GM19025 (cell line): Measurements from ENCODE around the gene ZMYND11.
"Not testable (repeated sequence)": the region's sequence is repeated elsewhere in the genome, so short reads cannot be mapped to it uniquely, and the experiment has no call there.

Experiments used
- ATAC-seq: cut with Tn5 transposase; IDR thresholded peaks from one replicate; pipeline ENCODE4 v1.9.1; 2021; ENCODE audit warnings: mild to moderate bottlenecking, low read depth, moderate library complexity; ENCODE audit not compliant: unreplicated experiment

ZMYND11 gene

GRCh38 chr10:241451-241850 lies 106.2 kb downstream of the ZMYND11 start:
- ATAC-seq, result no peak

- no peak for ATAC-seq
Observed at GRCh38 chr10:241966-242643, 106.8 kb downstream of the ZMYND11 start.

DNA sequence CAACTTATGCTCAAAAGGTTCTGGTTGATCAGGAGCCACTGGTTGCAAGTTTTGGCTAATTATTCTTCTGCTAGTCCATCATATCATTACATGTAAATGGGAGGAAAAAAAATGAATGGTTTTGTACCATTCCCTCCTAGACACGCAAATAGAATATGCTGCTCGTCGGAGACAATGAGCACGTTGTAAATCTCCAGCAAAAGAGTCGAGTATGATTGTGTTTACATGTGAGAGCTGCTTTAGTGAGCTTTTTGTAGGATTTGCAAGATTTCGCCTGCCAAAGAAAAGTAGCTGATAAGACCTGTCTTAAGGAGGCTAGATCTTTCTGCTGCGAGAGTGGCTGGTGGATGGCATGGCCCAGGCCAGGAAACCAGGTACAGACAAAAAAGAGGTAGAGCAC lies 109.0 kb downstream of the ZMYND11 start:
- ATAC-seq, result no peak

GRCh38 chr10:246431-246830 lies 111.2 kb downstream of the ZMYND11 start:
- no peak for ATAC-seq

DNA sequence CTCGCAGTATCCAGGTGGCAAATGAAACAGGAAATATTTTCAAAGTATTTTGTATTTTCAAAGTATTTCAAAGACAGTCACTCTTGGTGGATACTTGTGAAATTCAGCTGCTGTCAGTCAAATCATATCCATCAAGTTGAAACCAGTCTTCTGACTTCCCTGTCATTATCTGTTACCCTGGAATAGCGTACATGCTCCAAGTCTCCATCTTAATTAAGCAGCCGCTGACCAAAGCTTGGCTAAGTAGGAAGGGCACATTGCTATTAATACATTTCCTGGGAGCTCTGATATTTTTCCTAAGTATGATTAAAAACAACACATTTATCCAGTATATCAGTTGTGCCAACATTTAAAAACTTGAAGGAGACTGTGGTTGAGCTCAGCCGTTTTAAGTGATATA lies 112.2 kb downstream of the ZMYND11 start:
- ATAC-seq, result no peak

DNA sequence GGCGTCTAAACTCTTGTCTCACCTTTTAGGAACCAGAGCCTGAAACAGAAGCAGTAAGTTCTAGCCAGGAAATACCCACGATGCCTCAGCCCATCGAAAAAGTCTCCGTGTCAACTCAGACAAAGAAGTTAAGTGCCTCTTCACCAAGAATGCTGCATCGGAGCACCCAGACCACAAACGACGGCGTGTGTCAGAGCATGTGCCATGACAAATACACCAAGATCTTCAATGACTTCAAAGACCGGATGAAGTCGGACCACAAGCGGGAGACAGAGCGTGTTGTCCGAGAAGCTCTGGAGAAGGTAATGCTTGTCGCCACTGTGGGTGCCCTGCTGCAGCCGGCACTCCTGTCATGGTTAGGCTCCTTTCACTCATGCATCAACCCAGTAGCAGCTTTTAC lies 113.1 kb downstream of the ZMYND11 start:
- ATAC-seq, result no peak

- no peak for ATAC-seq
Observed at GRCh38 chr10:251982-252582, 116.8 kb downstream of the ZMYND11 start.

DNA sequence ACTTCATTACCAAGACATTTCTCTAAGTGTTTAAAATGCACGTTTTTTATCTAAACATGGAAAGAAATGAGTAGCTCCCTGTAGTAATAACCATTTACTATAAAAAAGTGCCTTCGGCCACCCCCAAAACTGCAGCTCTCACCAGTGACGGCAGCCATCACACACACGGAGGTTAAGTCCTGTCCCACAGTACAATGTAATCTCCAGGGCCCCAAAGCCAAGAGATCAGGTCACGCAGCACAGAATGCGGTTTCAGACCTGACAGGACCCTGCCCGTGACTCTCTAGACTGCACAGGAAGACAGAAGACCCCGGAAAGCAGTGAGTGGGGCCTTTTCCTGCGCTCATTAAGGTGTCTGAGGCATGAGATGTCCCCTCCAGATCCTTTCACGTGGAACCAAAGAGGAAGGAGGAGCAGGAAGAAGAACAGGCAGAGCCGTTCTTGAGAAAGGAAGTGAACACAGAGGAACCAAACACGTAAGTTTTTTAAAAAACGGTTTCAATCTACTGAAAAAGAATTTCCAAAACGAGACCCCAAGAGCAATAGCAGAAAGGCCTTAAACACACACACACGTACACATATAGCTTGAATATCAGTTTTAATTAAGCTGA lies 125.7 kb downstream of the ZMYND11 start:
- ATAC-seq, result no peak

DNA sequence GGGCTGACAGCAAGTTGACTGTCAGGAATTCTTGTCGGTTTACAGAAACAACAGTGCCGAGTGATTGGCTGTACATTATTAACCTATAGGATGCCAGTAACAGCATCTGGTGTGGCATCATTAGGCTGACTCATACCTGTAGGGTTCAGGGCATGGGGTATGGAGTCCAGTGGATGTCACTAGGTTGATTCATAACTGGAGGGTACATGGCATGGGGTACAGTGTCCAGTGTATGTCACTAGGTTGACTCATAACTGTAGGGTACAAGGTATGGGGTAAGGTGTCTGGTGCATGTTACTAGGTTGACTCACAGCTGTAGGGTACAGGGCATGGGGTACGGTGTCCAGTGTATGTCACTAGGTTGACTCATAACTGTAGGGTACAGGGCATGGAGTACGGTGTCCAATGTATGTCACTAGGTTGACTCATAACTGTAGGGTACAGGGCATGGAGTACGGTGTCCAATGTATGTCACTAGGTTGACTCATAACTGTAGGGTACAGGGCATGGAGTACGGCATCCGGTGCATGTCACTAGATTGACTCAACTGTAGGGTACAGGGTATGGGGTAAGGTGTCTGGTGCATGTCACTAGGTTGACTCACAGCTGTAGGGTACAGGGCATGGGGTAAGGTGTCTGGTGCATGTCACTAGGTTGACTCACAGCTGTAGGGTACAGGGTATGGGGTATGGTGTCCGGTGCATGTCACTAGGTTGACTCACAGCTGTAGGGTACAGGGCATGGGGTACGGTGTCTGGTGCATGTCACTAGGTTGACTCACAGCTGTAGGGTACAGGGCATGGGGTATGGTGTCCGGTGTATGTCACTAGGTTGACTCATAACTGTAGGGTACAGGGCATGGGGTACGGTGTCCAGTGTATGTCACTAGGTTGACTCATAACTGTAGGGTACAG lies 129.2 kb downstream of the ZMYND11 start:
- ATAC-seq, result not testable (repeated sequence)

GRCh38 chr10:265074-265440 lies 129.8 kb downstream of the ZMYND11 start:
- not testable (repeated sequence) for ATAC-seq

- not testable (repeated sequence) for ATAC-seq
Observed at GRCh38 chr10:265816-266588, 130.7 kb downstream of the ZMYND11 start.

GRCh38 chr10:266974-267425 lies 131.7 kb downstream of the ZMYND11 start:
- ATAC-seq, result no peak

GRCh38 chr10:267705-268104 lies 132.4 kb downstream of the ZMYND11 start:
- ATAC-seq, result no peak

DNA sequence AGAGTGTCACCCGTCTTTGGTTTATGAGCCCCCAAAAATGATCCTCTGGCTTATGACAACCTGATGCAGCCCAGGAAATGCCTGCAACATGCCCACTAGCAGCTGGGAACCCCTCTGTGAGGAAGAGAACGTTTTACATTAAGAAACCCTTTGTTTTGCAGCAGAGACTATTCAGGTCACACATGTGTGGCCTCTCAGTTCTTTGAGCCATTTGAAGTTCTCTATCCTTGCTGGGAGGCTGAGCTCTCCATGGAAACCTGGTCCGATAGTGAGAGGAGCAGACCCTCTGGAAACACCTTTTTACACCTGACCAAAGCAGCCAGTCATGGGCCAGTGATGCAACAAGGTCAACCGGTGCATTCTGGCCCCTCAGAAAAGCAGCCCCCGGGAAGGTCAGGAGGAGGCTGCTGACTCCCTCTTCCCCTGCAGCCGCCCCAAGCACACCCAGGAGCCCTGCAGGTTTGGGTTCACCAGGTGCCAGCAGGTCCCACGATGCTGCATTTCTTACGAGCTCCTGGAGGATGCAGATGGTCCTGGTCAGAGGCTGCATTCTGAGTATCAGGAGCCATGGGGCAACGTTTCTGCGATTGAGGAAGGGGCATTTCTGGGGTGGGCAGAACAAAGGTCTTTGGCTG lies 134.3 kb downstream of the ZMYND11 start:
- ATAC-seq, result no peak

- ATAC-seq, result no peak
Observed at GRCh38 chr10:271201-271600, 135.9 kb downstream of the ZMYND11 start.

DNA sequence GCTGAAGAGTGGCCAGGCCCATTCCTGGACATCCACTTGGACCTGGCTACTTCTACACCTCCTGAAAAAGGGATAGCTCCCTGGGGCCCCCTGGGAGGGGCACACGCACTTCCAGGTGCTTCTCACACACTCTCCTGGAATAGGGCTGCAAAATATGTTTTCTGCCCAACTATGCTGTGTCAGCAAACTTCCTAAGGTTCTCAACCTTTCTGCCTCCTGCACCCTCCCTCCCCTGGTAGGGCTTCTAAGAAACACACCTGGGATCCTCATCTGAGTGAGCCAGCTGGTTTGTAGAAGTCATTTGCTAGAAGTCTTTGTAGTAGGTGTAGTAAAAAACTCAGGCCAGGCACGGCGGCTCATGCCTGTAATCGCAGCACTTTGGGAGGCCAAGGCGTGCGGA lies 136.5 kb downstream of the ZMYND11 start:
- no peak for ATAC-seq

GRCh38 chr10:273088-273487 lies 137.8 kb downstream of the ZMYND11 start:
- ATAC-seq, result no peak

- no peak for ATAC-seq
Observed at GRCh38 chr10:274866-275265, 139.6 kb downstream of the ZMYND11 start.

- ATAC-seq, result no peak
Observed at GRCh38 chr10:275680-276079, 140.4 kb downstream of the ZMYND11 start.

DNA sequence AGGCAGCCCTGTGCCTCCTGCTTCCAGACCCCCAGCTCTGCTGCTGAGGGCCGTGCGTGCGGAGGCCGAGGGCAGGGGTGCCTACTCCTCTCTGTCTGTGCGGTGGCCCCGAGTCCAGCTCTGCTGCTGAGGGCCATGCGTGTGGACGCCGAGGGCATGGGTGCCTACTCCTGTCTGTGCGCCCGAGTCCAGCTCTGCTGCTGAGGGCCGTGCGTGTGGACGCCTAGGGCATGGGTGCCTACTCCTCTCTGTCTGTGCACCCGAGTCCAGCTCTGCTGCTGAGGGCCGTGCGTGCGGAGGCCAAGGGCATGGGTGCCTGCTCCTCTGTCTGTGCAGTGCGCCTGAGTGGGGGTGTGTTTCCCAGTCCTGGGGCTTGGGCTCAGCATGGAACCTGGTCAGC lies 142.7 kb downstream of the ZMYND11 start:
- no peak for ATAC-seq
